Panc1 (cell line): ENCODE measurements around the gene INPP5E. TPM values are rescaled to one million over a fixed set of nuclear protein-coding genes. Genes with fewer than 3 reads are reported as not detected.

ENCODE experiments used
- ATAC-seq: fragments of 200-7000 bp; cut with Tn5 transposase; 2 replicates; pipeline ENCODE4 v1.9.1; 2020; ENCODE audit warnings: mild to moderate bottlenecking, moderate library complexity
- BruUV-seq: library from RNA; stranded (reverse); fragments of 400-500 nt; replicated peaks from 2 replicates; lab custom pipeline; 2021; lab: Mats Ljungman, UMichigan
- CTCF ChIA-PET: fragments of 300-600 bp; sonication (Branson Sonifier 250); formaldehyde crosslinking; loops from one replicate; lab custom pipeline; 2022; ENCODE audit warnings: antibody characterized with exemption; lab: Charles Lee
- POLR2A ChIA-PET: fragments of 300-600 bp; sonication (Branson Sonifier 250); formaldehyde crosslinking; loops from one replicate; lab custom pipeline; 2022; ENCODE audit warnings: antibody characterized with exemption; lab: Charles Lee
- DNase-seq: peaks from one replicate; pipeline ENCODE4 v3.0.0-alpha.2; 2010; ENCODE audit warnings: low read depth, low spot score
- H3K27ac ChIP-seq: 2 replicates; pipeline ENCODE4 v1.5.1; 2011; ENCODE audit warnings: mild to moderate bottlenecking, low read length, inconsistent platforms
- H3K27me3 ChIP-seq: fragments of 200-500 bp; sonication (Bioruptor generic); 2 replicates; pipeline ENCODE4 v1.6.0; 2014; ENCODE audit warnings: low read length, inconsistent platforms; ENCODE audit not compliant: control insufficient read depth, insufficient read depth
- H3K36me3 ChIP-seq: fragments of 200-500 bp; sonication (Bioruptor generic); 2 replicates; pipeline ENCODE4 v1.5.1; 2014; ENCODE audit warnings: inconsistent platforms, mild to moderate bottlenecking, low read length, moderate library complexity; ENCODE audit not compliant: control insufficient read depth, insufficient read depth
- H3K4me1 ChIP-seq: 2 replicates; pipeline ENCODE4 v1.5.1; 2011; ENCODE audit warnings: inconsistent platforms, mild to moderate bottlenecking, low read length, moderate library complexity; ENCODE audit not compliant: control insufficient read depth, insufficient read depth
- H3K4me3 ChIP-seq, 2 experiments: 2 replicates each; pipeline ENCODE4 v1.5.1; 2011 to 2012; ENCODE audit warnings: low read depth in 2 of 2, low read length in 2 of 2, mild to moderate bottlenecking in 2 of 2, inconsistent platforms in 1 of 2, moderate library complexity in 1 of 2
- H3K9me3 ChIP-seq: fragments of 200-500 bp; sonication (Bioruptor generic); 2 replicates; pipeline ENCODE4 v1.5.1; 2014; ENCODE audit warnings: low read depth, mild to moderate bottlenecking, inconsistent platforms, low read length, moderate library complexity; ENCODE audit not compliant: control insufficient read depth, insufficient read depth
- CTCF ChIP-seq: fragments of 450-650 bp; IDR thresholded peaks from 2 replicates; pipeline ENCODE4 v1.5.1; 2017; ENCODE audit warnings: mild to moderate bottlenecking
- POLR2AphosphoS5 ChIP-seq: IDR thresholded peaks from 2 replicates; pipeline ENCODE4 v1.6.1; 2012; ENCODE audit warnings: mild to moderate bottlenecking, low read depth, low read length, moderate library complexity
- REST ChIP-seq, 2 experiments: IDR thresholded peaks; 2 replicates each; pipeline ENCODE4 v1.6.1; 2011 to 2012; ENCODE audit warnings: low read depth in 2 of 2, control low read depth in 1 of 2, low read length in 1 of 2, mild to moderate bottlenecking in 1 of 2, moderate library complexity in 1 of 2; ENCODE audit not compliant: insufficient read depth in 1 of 2
- SIN3A ChIP-seq: IDR thresholded peaks from 2 replicates; pipeline ENCODE4 v1.6.1; 2012; ENCODE audit warnings: low read depth, mild to moderate bottlenecking, low read length, moderate library complexity, borderline replicate concordance; ENCODE audit not compliant: insufficient read depth
- TCF7L2 ChIP-seq: IDR thresholded peaks from 2 replicates; pipeline ENCODE4 v1.6.1; 2011; ENCODE audit warnings: mild to moderate bottlenecking, low read depth, low read length, inconsistent platforms
- in situ Hi-C: cut with HindIII; loops from 2 replicates; pipeline ENCODE4 v1.10.0; 2016; ENCODE audit warnings: low sequenced_read_pairs, low pct_unique_long_range_greater_than_20kb
- intact Hi-C: fragments of 100-400 bp; cut with micrococcal nuclease; formaldehyde crosslinking; loops from one replicate; pipeline ENCODE4 v1.10.0; 2022; ENCODE audit not compliant: unreplicated experiment
- total RNA-seq: library from RNA; stranded (reverse); gene quantifications from one replicate; pipeline ENCODE4 v1.2.1, GENCODE V29; 2021; ENCODE audit not compliant: unreplicated experiment

The INPP5E gene
- total RNA-seq, 1 experiment from 2014 or later = 14.1 TPM

DNA sequence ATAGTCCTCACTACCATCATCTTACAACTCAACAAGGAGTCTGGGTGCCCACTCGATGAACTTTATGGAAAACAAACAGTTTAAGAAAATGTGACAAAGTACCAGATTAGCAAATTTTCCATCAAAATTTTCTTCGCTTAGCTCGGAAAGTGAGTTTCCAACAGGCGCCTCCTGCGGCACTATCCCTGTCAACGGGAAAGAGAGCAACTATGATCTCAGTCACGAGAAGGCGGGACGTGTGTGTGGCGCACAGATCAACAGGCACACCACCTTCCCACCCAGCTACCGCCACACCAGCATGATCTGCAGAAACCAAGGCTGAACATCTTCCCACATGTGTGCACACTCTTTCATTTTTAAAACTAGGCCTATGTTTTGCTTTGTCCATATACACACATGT is 13.7 kb upstream of the INPP5E start:
- CTCF ChIA-PET = interaction anchor here (0.7 kb wide), 2 partner anchors 30 to 347 kb away, joined by 3 to 4 read pairs; no protein-coding TSS in a partner anchor

DNA sequence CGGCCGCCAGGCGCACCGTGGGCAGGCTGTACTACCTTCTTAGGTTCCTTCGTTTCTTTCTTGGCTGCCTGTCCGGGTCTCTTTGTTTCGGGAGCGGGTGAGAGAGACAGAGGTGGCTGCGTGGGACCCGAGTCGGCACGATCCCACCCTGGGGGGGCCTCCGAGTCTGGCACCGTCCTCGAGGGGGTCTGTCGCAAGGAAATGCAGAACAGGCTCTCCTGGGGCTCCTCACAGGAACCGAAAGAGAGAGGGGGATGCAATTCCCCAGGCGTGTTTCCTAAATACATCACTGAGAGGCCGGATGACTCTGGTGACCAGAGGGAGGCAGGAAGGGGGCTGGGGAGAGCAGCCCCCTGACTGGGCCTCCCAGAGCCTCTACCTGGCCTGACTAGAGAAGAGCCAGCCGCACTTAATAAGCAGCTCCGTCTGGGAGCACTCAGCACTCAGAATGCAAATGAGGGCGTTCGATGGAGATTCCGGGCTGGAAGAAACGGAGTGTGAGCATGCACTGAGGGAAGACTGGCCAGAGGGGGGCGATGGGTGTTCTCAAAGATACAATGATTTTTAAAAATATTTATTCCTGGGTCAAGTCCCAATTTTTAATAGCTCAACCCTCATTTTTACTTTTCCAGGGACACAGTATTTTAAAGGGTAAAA is 11.7 kb upstream of the INPP5E start:
- CTCF ChIA-PET = no interaction called here

More for the DNA sequence above, 13.7 kb upstream of the INPP5E start:
- no peak overlapping the region for H3K27ac ChIP-seq
- no peaks in the 10 kb centered on the region for H3K9me3 ChIP-seq
- POLR2A ChIA-PET = no interaction called here
- no peaks in the 10 kb centered on the region for H3K4me1 ChIP-seq
- no peak overlapping the region for H3K4me3 ChIP-seq
- H3K27me3 ChIP-seq = no peaks in the 10 kb centered on the region
- no peaks in the 10 kb centered on the region for H3K36me3 ChIP-seq
- TF ChIP-seq POLR2AphosphoS5 = no peak
- TF ChIP-seq REST (IDR thresholded peaks at IDR 0.05; ENCODE audit: insufficient read depth in 1 of 2, low read depth in 2 of 2, low read length in 1 of 2) = no peak
- TF ChIP-seq SIN3A = no peak
- no peak for TF ChIP-seq TCF7L2
- TF ChIP-seq CTCF = no peak
- DNase-seq (no peak), ATAC-seq (no peak)
- intact Hi-C loops (no loop called here), in situ Hi-C loops (no loop called here)
- BruUV-seq = no TSS peak

More for the DNA sequence above, 11.7 kb upstream of the INPP5E start:
- no peak for DNase-seq
- 0 out of 2 replicates have a peak, but pooled peaks cover 6% of the 10 kb centered on the region for H3K36me3 ChIP-seq
- no peak overlapping the region for H3K27ac ChIP-seq
- H3K4me1 ChIP-seq = no peaks in the 10 kb centered on the region
- BruUV-seq = no TSS peak
- TF ChIP-seq POLR2AphosphoS5 (no peak), CTCF (no peak), REST (IDR thresholded peaks at IDR 0.05; ENCODE audit: insufficient read depth in 1 of 2, low read depth in 2 of 2, low read length in 1 of 2) (no peak), TCF7L2 (no peak), SIN3A (no peak)
- in situ Hi-C loops = no loop called here
- no peaks in the 10 kb centered on the region for H3K27me3 ChIP-seq
- H3K9me3 ChIP-seq = no peaks in the 10 kb centered on the region
- no peak for ATAC-seq
- intact Hi-C loops = no loop called here
- H3K4me3 ChIP-seq = no peak overlapping the region
- POLR2A ChIA-PET = interaction anchor here (0.6 kb wide), 2 partner anchors 11 to 30 kb away, joined by 4 to 18 read pairs; no protein-coding TSS in a partner anchor
